Small intestine (tissue), 7 donors: ENCODE results near the gene PGAM5. TPM values are rescaled to one million over a fixed set of nuclear protein-coding genes. Genes with fewer than 3 reads are reported as not detected.

Experiments
- DNase-seq, 2 donors: peaks; one replicate each; pipeline versions ENCODE4 v3.0.0 to v3.0.0-alpha.2; 2013
- FAIRE-seq: peaks from 2 replicates; lab custom pipeline; 2012; peaks lifted over from hg19 to GRCh38; lab: Jason Lieb, UNC
- H3K27ac ChIP-seq, 3 donors: one replicate each; pipeline ENCODE4 v1.5.1; 2013; ENCODE audit warnings: low read length in 2 of 3, mild to moderate bottlenecking in 2 of 3, control low read depth in 1 of 3, inconsistent platforms in 1 of 3, low read depth in 1 of 3, moderate library complexity in 1 of 3
- H3K27me3 ChIP-seq, 3 donors: one replicate each; pipeline ENCODE4 v1.6.1; 2013; ENCODE audit warnings: low read length in 3 of 3, inconsistent platforms in 1 of 3; ENCODE audit not compliant: control insufficient read depth in 3 of 3, insufficient read depth in 3 of 3
- H3K36me3 ChIP-seq, 3 donors: one replicate each; pipeline ENCODE4 v1.6.1; 2013; ENCODE audit warnings: low read length in 3 of 3, inconsistent platforms in 1 of 3, low read depth in 1 of 3, mild to moderate bottlenecking in 1 of 3, moderate library complexity in 1 of 3; ENCODE audit not compliant: control insufficient read depth in 3 of 3, insufficient read depth in 2 of 3
- H3K4me1 ChIP-seq, 3 donors: one replicate each; pipeline ENCODE4 v1.6.1; 2013; ENCODE audit warnings: low read length in 2 of 3, inconsistent platforms in 1 of 3, low read depth in 1 of 3, mild to moderate bottlenecking in 1 of 3, moderate library complexity in 1 of 3; ENCODE audit not compliant: control insufficient read depth in 3 of 3, insufficient read depth in 2 of 3
- H3K4me3 ChIP-seq, 3 donors: one replicate each; pipeline ENCODE4 v1.5.1; 2013; ENCODE audit warnings: low read length in 3 of 3, control low read depth in 1 of 3, inconsistent platforms in 1 of 3, low read depth in 1 of 3, mild to moderate bottlenecking in 1 of 3, moderate library complexity in 1 of 3
- H3K9me3 ChIP-seq, 2 donors: one replicate each; pipeline ENCODE4 v1.6.1; 2013; ENCODE audit warnings: low read depth in 1 of 2, low read length in 1 of 2; ENCODE audit not compliant: control insufficient read depth in 2 of 2, insufficient read depth in 1 of 2
- WGBS, 3 donors: extraction: QIAGEN DNeasy Blood & Tissue Kit; methylation state at CpG; one replicate each; pipeline ENCODE4 v1.1.7; 2013; 5-methylcytosine and 5-hydroxymethylcytosine counted together
- polyA plus RNA-seq, 4 donors: library from polyadenylated mRNA; stranded (reverse) in 3 of 4; unstranded in 1 of 4; fragments of 200-250 nt in 3 of 4; fragments of 120-200 nt in 1 of 4; gene quantifications; one replicate each; pipeline versions ENCODE4 v1.2.1 to v1.2.3, GENCODE V29; 2013
- donor health status: healthy with polysubstance abuse.
- donor health status: control.
- donor health status: control.
- donor health status: Bipolar disorder and iron deficiency.
- donor health status: healthy.

The PGAM5 gene
- polyA plus RNA-seq, 4 donors, result 9.5 to 35.5 (median 15.8) TPM

DNA sequence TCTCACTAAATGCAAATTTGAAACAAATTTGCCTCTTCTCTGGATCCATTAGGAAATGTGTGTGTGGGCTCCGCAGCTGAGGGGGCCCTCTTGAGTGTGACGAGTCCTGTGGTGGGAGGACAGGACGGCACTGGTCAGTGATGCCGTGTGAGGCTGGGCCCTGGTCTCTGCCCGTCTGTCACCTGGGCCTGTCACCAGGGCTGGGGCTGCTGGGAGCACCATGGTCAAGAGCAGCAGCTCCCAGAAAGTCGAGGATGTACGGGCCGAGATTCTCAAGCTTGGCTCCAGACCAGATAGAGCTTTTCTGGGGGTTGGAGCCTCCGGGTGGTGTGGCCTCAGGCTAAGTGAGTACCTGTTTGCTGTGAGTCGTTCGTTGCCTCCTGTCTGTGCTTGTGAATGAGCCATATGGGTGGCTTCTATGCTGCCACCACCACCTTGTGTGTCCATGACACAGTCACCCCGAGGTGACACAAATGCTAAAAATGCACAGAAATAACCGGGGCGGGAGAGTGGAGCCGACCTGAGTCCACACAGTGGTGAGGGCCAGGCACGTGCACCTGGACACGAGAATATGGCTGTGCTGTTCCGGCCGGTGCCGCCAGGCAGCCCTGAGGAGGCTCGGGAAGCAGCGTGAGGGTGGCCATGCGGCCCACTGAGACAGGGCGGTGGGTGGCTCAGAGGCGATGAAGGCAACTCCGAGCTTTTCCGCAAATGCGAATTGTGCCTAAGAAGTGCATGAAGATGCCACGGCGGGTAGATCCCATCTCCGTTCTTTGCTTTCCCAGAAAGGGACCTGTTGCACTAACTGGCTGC lies 8.7 kb downstream of the PGAM5 start:
- DNase-seq, result no peak
- FAIRE-seq, result no peak
- Histone ChIP-seq H3K4me1 (no peaks in the 10 kb centered on the region), H3K36me3 (peaks cover 10 to 81% (median 24%) of the 10 kb centered on the region in 3 donors), H3K27me3 (no peaks in the 10 kb centered on the region), H3K27ac (no peak overlapping the region), H3K9me3 (no peaks in the 10 kb centered on the region), H3K4me3 (no peak overlapping the region)
- 94 to 97% (median 94%) methylated on average over 31 of the region's 31 CpGs for WGBS, 3 donors

DNA sequence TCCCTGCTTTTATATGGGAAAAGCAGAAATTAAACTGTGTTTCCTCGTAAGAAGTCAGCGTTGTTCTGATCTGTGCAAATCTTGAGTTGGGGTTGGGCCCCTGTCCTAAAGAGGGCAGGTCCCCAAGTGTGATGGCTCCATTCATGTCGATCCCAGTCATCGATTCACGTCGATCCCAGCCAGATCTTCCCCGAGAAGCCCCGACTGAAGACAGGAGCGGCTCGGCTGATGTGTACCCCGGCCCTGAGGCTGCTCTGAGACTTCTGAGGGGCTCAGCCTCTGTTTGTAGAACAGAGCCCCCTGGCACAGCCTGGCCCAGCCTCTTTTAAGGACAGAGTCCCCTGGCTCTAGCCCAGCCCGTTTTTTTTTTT lies 9.3 kb downstream of the PGAM5 start:
- Histone ChIP-seq H3K36me3 (peaks cover 13 to 83% (median 26%) of the 10 kb centered on the region in 3 donors), H3K27me3 (no peaks in the 10 kb centered on the region), H3K4me1 (no peaks in the 10 kb centered on the region), H3K4me3 (no peak overlapping the region), H3K27ac (no peak overlapping the region), H3K9me3 (no peaks in the 10 kb centered on the region)
- no peak for FAIRE-seq
- DNase-seq, result no peak
- WGBS, 3 donors, result 93 to 94% (median 93%) methylated on average over 12 of the region's 12 CpGs

DNA sequence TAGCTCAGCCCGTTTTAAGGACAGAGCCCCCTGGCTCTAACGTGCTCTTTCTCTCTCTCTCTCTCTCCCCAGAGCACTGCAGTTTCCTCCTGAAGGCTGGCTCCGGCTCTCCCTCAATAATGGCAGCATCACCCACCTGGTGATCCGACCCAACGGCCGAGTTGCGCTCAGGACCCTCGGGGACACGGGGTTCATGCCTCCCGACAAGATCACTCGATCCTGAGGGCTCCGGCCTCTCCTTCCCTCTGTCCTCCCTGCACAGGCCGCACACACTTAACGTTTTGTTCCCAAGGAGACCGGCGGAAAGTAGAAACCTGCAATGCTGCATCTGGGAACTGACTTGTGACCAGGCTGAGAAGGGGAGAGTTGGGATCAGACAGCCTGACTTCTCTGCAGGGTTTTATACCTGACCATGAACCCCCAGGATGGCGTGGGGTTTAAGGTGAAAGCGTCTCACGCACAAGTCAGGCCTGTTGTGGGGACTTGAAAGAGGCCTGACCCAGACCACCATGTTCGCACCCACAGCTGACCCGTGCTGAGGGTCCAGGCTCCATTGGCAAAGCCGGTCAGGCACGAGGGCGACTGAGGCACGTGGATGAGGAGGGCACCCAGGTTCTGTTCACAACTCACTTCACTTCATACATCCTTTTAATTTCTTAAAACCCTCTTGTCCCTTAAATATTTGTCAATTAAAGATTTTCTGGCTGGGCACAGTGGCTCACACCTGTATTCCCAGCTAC lies 10.1 kb downstream of the PGAM5 start:
- H3K36me3 ChIP-seq, result peaks cover 18 to 85% (median 32%) of the 10 kb centered on the region in 3 donors
- WGBS, 3 donors, result 94 to 95% (median 95%) methylated on average over 25 of the region's 25 CpGs
- FAIRE-seq, result no peak
- no peak overlapping the region for H3K27ac ChIP-seq
- no peaks in the 10 kb centered on the region for H3K4me1 ChIP-seq
- H3K4me3 ChIP-seq, result no peak overlapping the region
- no peaks in the 10 kb centered on the region for H3K27me3 ChIP-seq
- no peak for DNase-seq
- H3K9me3 ChIP-seq, result no peaks in the 10 kb centered on the region

DNA sequence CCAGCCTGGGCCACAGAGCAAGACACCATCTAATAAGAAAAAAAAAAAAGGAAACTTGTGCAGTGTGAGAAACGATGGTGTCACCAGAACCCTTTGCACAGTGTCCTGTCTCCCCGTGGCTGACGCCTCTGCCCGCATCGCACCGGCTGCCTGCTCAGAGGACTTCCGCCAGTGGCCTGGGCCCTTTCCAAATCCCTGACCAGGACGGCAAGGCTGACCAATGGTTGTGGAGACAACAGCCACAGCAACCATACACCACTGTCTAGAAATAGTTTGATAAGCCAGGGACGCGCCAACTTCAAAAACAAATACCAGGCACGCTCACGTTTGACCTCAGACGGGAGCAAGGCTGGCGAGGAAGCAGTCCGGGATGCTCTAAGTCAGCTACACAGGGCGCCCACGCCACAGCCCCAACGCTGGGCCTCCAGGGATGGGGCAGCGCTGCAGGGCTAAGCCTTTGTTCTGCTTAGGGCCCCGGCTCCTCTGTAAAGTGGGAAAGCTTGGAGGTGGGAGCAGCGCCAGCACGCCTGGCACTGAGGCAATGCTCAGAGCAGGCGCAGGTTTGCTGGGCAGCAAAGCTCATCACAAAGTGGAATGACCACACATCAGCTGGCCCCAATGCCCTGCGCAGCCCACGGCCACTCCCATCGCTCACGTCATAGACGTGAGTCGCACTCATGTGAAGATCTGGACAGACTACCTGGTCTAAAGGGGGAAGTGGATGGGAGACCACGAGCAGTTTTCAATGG lies 12.5 kb downstream of the PGAM5 start:
- H3K4me1 ChIP-seq, result no peaks in the 10 kb centered on the region
- no peak overlapping the region for H3K27ac ChIP-seq
- H3K4me3 ChIP-seq, result no peak overlapping the region
- WGBS, 3 donors, result 91 to 92% (median 92%) methylated on average over 30 of the region's 30 CpGs
- DNase-seq, result no peak
- FAIRE-seq, result no peak
- peaks cover 33 to 84% (median 47%) of the 10 kb centered on the region in 3 donors for H3K36me3 ChIP-seq
- H3K9me3 ChIP-seq, result no peaks in the 10 kb centered on the region
- no peaks in the 10 kb centered on the region for H3K27me3 ChIP-seq

GRCh38 chr12:132723764-132724140 lies 13.1 kb downstream of the PGAM5 start:
- no peak overlapping the region for H3K4me3 ChIP-seq
- FAIRE-seq, result no peak
- H3K4me1 ChIP-seq, result no peaks in the 10 kb centered on the region
- peaks cover 33 to 87% (median 51%) of the 10 kb centered on the region in 3 donors for H3K36me3 ChIP-seq
- 80 to 96% (median 90%) methylated on average over 2 of the region's 2 CpGs for WGBS, 3 donors
- DNase-seq, result no peak
- no peak overlapping the region for H3K27ac ChIP-seq
- no peaks in the 10 kb centered on the region for H3K9me3 ChIP-seq
- no peaks in the 10 kb centered on the region for H3K27me3 ChIP-seq

GRCh38 chr12:132724506-132725241 lies 14.0 kb downstream of the PGAM5 start:
- Histone ChIP-seq H3K9me3 (no peaks in the 10 kb centered on the region), H3K27me3 (no peaks in the 10 kb centered on the region), H3K36me3 (peaks cover 33 to 82% (median 49%) of the 10 kb centered on the region in 3 donors), H3K4me1 (no peaks in the 10 kb centered on the region), H3K27ac (no peak overlapping the region), H3K4me3 (no peak overlapping the region)
- WGBS, 3 donors, result 89 to 93% (median 91%) methylated on average over 30 of the region's 30 CpGs
- FAIRE-seq, result no peak
- no peak for DNase-seq

- no peaks in the 10 kb centered on the region for H3K9me3 ChIP-seq
- H3K27ac ChIP-seq, result no peak overlapping the region
- H3K4me3 ChIP-seq, result no peak overlapping the region
- FAIRE-seq (no peak), DNase-seq (no peak)
- no peaks in the 10 kb centered on the region for H3K4me1 ChIP-seq
- no peaks in the 10 kb centered on the region for H3K27me3 ChIP-seq
- H3K36me3 ChIP-seq, result peaks cover 35 to 83% (median 45%) of the 10 kb centered on the region in 3 donors
- 96 to 97% (median 96%) methylated on average over 12 of the region's 12 CpGs for WGBS, 3 donors
These were observed 15.7 kb downstream of the PGAM5 start for GRCh38 chr12:132726386-132726785.
